Mononuclear cell (primary cell): ENCODE measurements around the gene ATP2C2. TPM values are rescaled to one million over a fixed set of nuclear protein-coding genes. Genes with fewer than 3 reads are reported as not detected.
"Not testable (repeated sequence)": the region's sequence is repeated elsewhere in the genome, so short reads cannot be mapped to it uniquely, and the experiment has no call there.

Experiments used
- H3K27me3 ChIP-seq: 2 replicates; pipeline ENCODE4 v1.6.0; 2011; ENCODE audit warnings: low read length, control low read depth; ENCODE audit not compliant: insufficient read depth
- H3K4me1 ChIP-seq: 2 replicates; pipeline ENCODE4 v1.5.1; 2011; ENCODE audit warnings: mild to moderate bottlenecking, low read length, control low read depth; ENCODE audit not compliant: insufficient read depth
- H3K4me3 ChIP-seq: 2 replicates; pipeline ENCODE4 v1.5.1; 2011; ENCODE audit warnings: mild to moderate bottlenecking, low read length, moderate library complexity
- H3K9me3 ChIP-seq: 2 replicates; pipeline ENCODE4 v1.5.1; 2011; ENCODE audit warnings: low read depth, mild to moderate bottlenecking, control low read depth, low read length
- total RNA-seq: library from RNA; depleted of rRNA; stranded (reverse); fragments of >200 nt; gene quantifications from one replicate; pipeline ENCODE4 v1.2.3, GENCODE V29; 2012

ATP2C2 gene
- total RNA-seq, 1 donor = not detected

GRCh38 chr16:84408314-84408690 lies 40.0 kb downstream of the ATP2C2 start:
- H3K9me3 ChIP-seq = no peaks in the 10 kb centered on the region
- no peak overlapping the region for H3K4me3 ChIP-seq
- no peaks in the 10 kb centered on the region for H3K4me1 ChIP-seq
- peaks cover 3% of the 10 kb centered on the region for H3K27me3 ChIP-seq

DNA sequence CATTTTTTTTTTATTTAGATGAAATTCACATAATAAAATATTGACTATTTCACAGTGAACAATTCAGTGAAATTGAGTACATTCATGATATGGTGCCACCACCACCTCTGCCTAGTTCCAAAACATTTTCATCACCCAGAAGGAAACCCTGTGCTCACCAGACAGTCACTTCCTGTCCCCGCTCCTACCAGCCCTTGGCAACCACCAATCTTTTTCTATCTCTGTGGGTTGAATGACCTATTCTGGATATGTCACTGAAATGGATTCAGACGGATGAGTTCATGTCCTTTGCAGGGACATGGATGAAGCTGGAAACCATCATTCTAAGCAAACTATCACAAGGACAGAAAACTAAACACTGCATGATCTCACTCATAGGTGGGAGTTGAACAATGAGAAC lies 40.5 kb downstream of the ATP2C2 start:
- H3K4me1 ChIP-seq = no peaks in the 10 kb centered on the region
- no peaks in the 10 kb centered on the region for H3K9me3 ChIP-seq
- no peak overlapping the region for H3K4me3 ChIP-seq
- H3K27me3 ChIP-seq = peaks cover 3% of the 10 kb centered on the region

- H3K4me1 ChIP-seq = no peaks in the 10 kb centered on the region
- H3K27me3 ChIP-seq = no peaks in the 10 kb centered on the region
- no peaks in the 10 kb centered on the region for H3K9me3 ChIP-seq
- H3K4me3 ChIP-seq = no peak overlapping the region
Measured at GRCh38 chr16:84410361-84411138, 42.2 kb downstream of the ATP2C2 start.

DNA sequence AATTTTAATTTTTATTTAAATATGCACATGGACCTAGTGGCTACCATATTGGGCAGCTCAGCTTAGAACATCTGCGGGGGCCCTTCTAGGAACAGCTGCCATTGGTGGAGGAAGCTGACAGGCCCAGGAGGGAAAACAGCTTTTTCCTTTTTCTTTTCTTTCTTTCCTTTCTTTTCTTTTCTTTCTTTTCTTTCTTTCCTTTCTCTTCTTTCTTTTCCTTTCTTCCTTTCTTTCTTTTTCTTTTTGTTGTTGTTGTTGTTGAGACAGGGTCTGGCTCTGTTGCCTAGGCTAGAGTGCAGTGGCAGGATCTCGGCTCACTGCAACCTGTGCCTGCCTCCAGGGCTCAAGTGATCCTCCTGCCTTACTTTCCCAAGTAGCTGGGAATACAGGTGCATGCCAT lies 43.4 kb downstream of the ATP2C2 start:
- H3K9me3 ChIP-seq = no peaks in the 10 kb centered on the region
- H3K27me3 ChIP-seq = no peaks in the 10 kb centered on the region
- H3K4me1 ChIP-seq = no peaks in the 10 kb centered on the region
- no peak overlapping the region for H3K4me3 ChIP-seq

DNA sequence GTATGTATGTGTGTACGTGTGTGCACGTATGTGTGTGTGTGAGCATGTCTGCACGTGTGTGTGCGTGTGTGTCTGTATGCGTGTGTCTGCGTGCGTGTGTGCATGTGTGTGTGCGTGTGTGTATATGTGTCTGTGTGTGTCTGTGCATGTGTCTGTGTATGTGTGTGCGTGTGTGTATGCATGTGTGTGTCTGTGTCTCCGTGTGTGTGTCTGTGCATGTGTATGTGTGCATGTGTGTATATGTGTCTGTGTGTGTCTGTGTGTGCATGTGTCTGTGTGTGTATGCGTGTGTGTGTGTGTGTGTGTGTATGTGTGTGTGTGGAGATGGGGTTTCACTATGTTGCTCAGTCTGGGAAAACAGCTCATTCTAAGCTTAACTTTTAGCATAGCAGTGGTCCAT lies 43.9 kb downstream of the ATP2C2 start:
- Histone ChIP-seq H3K4me1 (no peaks in the 10 kb centered on the region), H3K27me3 (no peaks in the 10 kb centered on the region), H3K9me3 (no peaks in the 10 kb centered on the region), H3K4me3 (no peak overlapping the region)

GRCh38 chr16:84413244-84414004 lies 45.1 kb downstream of the ATP2C2 start:
- Histone ChIP-seq H3K4me3 (no peak overlapping the region), H3K9me3 (no peaks in the 10 kb centered on the region), H3K4me1 (no peaks in the 10 kb centered on the region), H3K27me3 (no peaks in the 10 kb centered on the region)

GRCh38 chr16:84414789-84415326 lies 46.5 kb downstream of the ATP2C2 start:
- Histone ChIP-seq H3K9me3 (no peaks in the 10 kb centered on the region), H3K4me1 (no peaks in the 10 kb centered on the region), H3K4me3 (no peak overlapping the region), H3K27me3 (no peaks in the 10 kb centered on the region)

- no peaks in the 10 kb centered on the region for H3K4me1 ChIP-seq
- H3K27me3 ChIP-seq = no peaks in the 10 kb centered on the region
- no peaks in the 10 kb centered on the region for H3K9me3 ChIP-seq
- H3K4me3 ChIP-seq = no peak overlapping the region
Measured at GRCh38 chr16:84416407-84417321, 48.3 kb downstream of the ATP2C2 start.

GRCh38 chr16:84418056-84418849 lies 49.9 kb downstream of the ATP2C2 start:
- Histone ChIP-seq H3K9me3 (no peaks in the 10 kb centered on the region), H3K4me1 (no peaks in the 10 kb centered on the region), H3K4me3 (no peak overlapping the region), H3K27me3 (no peaks in the 10 kb centered on the region)

DNA sequence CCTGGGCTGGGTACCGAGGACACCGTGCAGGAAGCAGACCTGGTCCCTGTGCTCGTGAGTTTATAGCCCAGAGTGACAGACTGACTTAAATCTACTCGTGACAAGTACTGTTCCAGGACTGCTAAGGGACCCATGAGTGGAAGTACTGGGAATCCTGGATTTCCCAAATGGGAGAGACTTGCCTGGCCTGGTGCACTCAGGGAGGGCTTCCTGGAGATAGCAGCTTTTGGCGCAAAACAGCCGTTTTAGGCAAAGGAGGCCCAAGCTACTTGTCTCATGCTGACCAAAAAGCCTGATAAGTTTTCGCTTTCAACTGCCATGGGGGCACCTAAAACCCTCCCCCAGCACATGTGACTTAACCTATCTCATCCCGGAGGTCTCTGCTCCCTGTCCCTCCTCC lies 51.4 kb downstream of the ATP2C2 start:
- no peaks in the 10 kb centered on the region for H3K9me3 ChIP-seq
- H3K4me1 ChIP-seq = no peaks in the 10 kb centered on the region
- H3K4me3 ChIP-seq = no peak overlapping the region
- H3K27me3 ChIP-seq = no peaks in the 10 kb centered on the region

DNA sequence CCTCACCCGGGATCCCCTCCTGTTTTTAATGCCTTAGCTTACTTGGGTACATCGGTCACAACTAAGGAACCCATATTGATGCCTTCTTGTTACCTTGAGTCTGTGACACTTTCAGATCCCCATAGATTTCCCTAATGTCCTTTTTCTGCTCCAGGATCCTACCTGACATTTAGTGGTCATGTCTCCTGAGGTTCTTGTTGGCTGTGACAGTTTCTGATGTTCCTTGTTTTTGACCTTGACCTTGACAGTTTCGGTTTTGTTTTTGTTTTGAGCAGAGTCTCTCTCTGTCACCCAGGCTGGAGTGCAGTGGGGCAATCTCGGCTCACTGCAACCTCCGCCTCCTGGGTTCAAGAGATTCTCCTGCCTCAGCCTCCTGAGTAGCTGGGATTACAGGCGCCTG lies 52.2 kb downstream of the ATP2C2 start:
- not testable (repeated sequence) for H3K27me3 ChIP-seq, H3K9me3 ChIP-seq, H3K4me1 ChIP-seq, H3K4me3 ChIP-seq

GRCh38 chr16:84421081-84421937 lies 53.0 kb downstream of the ATP2C2 start:
- Histone ChIP-seq H3K9me3 (no peaks in the 10 kb centered on the region), H3K4me3 (no peak overlapping the region), H3K4me1 (no peaks in the 10 kb centered on the region), H3K27me3 (no peaks in the 10 kb centered on the region)

GRCh38 chr16:84421938-84422220 lies 53.5 kb downstream of the ATP2C2 start:
- no peaks in the 10 kb centered on the region for H3K9me3 ChIP-seq
- H3K4me3 ChIP-seq = no peak overlapping the region
- H3K27me3 ChIP-seq = no peaks in the 10 kb centered on the region
- H3K4me1 ChIP-seq = no peaks in the 10 kb centered on the region

DNA sequence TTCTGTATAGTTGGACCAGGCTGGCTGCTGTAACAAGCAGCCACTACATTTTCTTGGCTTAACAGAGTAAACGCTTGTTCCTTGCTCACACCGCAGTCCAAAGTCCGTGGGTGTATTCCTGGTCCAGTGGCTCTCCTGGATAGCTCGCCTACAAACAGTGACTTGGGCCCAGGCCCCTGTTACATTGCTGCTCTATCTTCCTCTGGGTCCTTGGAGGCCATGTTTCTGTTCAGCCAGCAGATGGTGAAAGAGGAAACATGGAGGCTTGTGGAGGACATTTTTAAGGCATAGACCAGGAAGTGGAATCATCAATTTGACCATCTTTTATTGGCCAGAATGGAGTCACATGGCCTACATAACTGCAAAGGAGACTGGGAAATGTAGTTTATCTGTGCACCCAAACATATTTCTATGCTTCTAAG lies 55.1 kb downstream of the ATP2C2 start:
- H3K9me3 ChIP-seq = no peaks in the 10 kb centered on the region
- no peaks in the 10 kb centered on the region for H3K4me1 ChIP-seq
- no peak overlapping the region for H3K4me3 ChIP-seq
- no peaks in the 10 kb centered on the region for H3K27me3 ChIP-seq
